ENCODE data around the gene NCEH1. TPM values are rescaled to one million over a fixed set of nuclear protein-coding genes. Genes with fewer than 3 reads are reported as not detected.

Gene NCEH1
- total RNA-seq, 4 donors from 2014 or later, result 8.3 to 12.4 (median 11.0) TPM

- Histone ChIP-seq H3K27ac (no peak overlapping the region), H3K9me3 (no peaks in the 10 kb centered on the region), H3K4me3 (replicated peaks in 1 of 3) (no peak overlapping the region), H3K36me3 (no peaks in the 10 kb centered on the region), H3K4me1 (no peaks in the 10 kb centered on the region), H3K27me3 (no peaks in the 10 kb centered on the region)
- DNase-seq, result no peak
- TF ChIP-seq POLR2A (IDR thresholded peaks at IDR 0.05) (no peak), CTCF (IDR thresholded peaks at IDR 0.05) (no peak)
- intact Hi-C loops (cut with DNase I), result no loop called here
- WGBS, 2 donors, result 89 to 90% methylated on average over 3 of the region's 3 CpGs
Measured at GRCh38 chr3:172702256-172702655, 8.6 kb downstream of the NCEH1 start.

GRCh38 chr3:172701751-172702150 is 9.1 kb downstream of the NCEH1 start:
- H3K4me3 ChIP-seq (replicated peaks in 1 of 3), result no peak overlapping the region
- no peaks in the 10 kb centered on the region for H3K27me3 ChIP-seq
- no peaks in the 10 kb centered on the region for H3K36me3 ChIP-seq
- WGBS, 2 donors, result 96 to 98% methylated on average over 3 of the region's 3 CpGs
- no peak for DNase-seq
- H3K9me3 ChIP-seq, result no peaks in the 10 kb centered on the region
- intact Hi-C loops (cut with DNase I), result no loop called here
- TF ChIP-seq POLR2A (IDR thresholded peaks at IDR 0.05), result no peak
- no peak for TF ChIP-seq CTCF (IDR thresholded peaks at IDR 0.05)
- no peaks in the 10 kb centered on the region for H3K4me1 ChIP-seq
- H3K27ac ChIP-seq, result no peak overlapping the region

- Histone ChIP-seq H3K27ac (no peak overlapping the region), H3K4me3 (replicated peaks in 1 of 3) (no peak overlapping the region), H3K36me3 (no peaks in the 10 kb centered on the region), H3K4me1 (no peaks in the 10 kb centered on the region), H3K27me3 (no peaks in the 10 kb centered on the region), H3K9me3 (no peaks in the 10 kb centered on the region)
- intact Hi-C loops (cut with DNase I), result no loop called here
- WGBS, 2 donors, result 93 to 97% methylated on average over 1 of the region's 1 CpG
- DNase-seq, result no peak
- TF ChIP-seq POLR2A (IDR thresholded peaks at IDR 0.05) (no peak), CTCF (IDR thresholded peaks at IDR 0.05) (no peak)
Measured at GRCh38 chr3:172700936-172701455, 9.9 kb downstream of the NCEH1 start.

GRCh38 chr3:172700256-172700655 is 10.6 kb downstream of the NCEH1 start:
- WGBS, 2 donors, result 91 to 94% methylated on average over 1 of the region's 1 CpG
- no peak for DNase-seq
- Histone ChIP-seq H3K9me3 (no peaks in the 10 kb centered on the region), H3K27me3 (no peaks in the 10 kb centered on the region), H3K36me3 (no peaks in the 10 kb centered on the region), H3K27ac (no peak overlapping the region), H3K4me3 (replicated peaks in 1 of 3) (no peak overlapping the region), H3K4me1 (no peaks in the 10 kb centered on the region)
- TF ChIP-seq CTCF (IDR thresholded peaks at IDR 0.05) (no peak), POLR2A (IDR thresholded peaks at IDR 0.05) (no peak)
- intact Hi-C loops (cut with DNase I), result no loop called here

- 88 to 89% methylated on average over 7 of the region's 7 CpGs for WGBS, 2 donors
- TF ChIP-seq CTCF (IDR thresholded peaks at IDR 0.05) (no peak), POLR2A (IDR thresholded peaks at IDR 0.05) (no peak)
- no peak overlapping the region for H3K27ac ChIP-seq
Measured at GRCh38 chr3:172699031-172699430, 11.8 kb downstream of the NCEH1 start.

More at GRCh38 chr3:172699031-172699430, 11.8 kb downstream of the NCEH1 start:
- no peak for DNase-seq
- no peaks in the 10 kb centered on the region for H3K9me3 ChIP-seq
- intact Hi-C loops (cut with DNase I), result no loop called here
- no peaks in the 10 kb centered on the region for H3K36me3 ChIP-seq
- no peak overlapping the region for H3K4me3 ChIP-seq (replicated peaks in 1 of 3)
- H3K27me3 ChIP-seq, result no peaks in the 10 kb centered on the region
- no peaks in the 10 kb centered on the region for H3K4me1 ChIP-seq

Measured in thyroid gland (tissue), 4 donors.